GM21381 (cell line): Measurements from ENCODE around the gene CSTF2T.

ENCODE experiments used
- ATAC-seq: cut with Tn5 transposase; IDR thresholded peaks from one replicate; pipeline ENCODE4 v1.9.1; 2021; ENCODE audit warnings: mild to moderate bottlenecking, moderate library complexity; ENCODE audit not compliant: unreplicated experiment

Gene CSTF2T, protein sequence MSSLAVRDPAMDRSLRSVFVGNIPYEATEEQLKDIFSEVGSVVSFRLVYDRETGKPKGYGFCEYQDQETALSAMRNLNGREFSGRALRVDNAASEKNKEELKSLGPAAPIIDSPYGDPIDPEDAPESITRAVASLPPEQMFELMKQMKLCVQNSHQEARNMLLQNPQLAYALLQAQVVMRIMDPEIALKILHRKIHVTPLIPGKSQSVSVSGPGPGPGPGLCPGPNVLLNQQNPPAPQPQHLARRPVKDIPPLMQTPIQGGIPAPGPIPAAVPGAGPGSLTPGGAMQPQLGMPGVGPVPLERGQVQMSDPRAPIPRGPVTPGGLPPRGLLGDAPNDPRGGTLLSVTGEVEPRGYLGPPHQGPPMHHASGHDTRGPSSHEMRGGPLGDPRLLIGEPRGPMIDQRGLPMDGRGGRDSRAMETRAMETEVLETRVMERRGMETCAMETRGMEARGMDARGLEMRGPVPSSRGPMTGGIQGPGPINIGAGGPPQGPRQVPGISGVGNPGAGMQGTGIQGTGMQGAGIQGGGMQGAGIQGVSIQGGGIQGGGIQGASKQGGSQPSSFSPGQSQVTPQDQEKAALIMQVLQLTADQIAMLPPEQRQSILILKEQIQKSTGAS

DNA sequence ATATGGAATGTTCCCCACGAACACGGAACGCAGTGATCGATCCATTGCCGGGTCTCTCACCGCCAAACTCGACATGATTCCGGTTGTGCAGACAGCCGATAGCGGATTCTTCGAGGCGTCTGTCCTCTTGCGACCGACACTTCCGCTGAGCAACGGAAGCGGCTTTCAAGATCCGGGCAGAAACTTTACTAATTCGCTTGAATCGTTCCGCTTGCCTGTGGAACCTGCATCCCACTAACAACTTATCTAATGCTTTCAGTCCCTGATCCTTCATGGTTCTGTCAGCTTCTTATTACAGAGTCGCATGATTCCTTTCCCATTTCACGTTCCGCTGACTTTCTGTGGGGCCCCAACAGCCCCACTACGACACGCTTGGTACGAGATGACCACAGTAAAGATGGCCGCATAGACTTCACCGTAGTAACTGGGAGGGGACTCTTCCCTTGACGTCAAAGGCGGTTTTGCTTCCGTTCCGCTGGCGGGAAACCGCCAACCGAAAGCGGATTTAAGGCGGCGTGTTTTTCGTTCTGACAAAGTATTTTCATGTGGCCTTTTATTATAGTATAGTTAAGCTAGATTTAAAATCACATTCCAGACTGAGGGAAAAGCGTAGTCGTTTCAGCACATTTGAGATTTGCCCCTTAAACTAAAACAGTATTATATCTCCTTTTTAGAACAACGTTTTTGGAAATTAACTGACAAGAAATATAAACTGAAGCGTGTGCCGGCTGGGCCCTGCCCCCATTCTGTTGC, at the start of gene CSTF2T:
TSS of gene CSTF2T (minus strand) at position 121 of the 753 bp plus-strand sequence. CDS start at position 75, 46 bp downstream.
- ATAC-seq, result peak; percentile 94

DNA sequence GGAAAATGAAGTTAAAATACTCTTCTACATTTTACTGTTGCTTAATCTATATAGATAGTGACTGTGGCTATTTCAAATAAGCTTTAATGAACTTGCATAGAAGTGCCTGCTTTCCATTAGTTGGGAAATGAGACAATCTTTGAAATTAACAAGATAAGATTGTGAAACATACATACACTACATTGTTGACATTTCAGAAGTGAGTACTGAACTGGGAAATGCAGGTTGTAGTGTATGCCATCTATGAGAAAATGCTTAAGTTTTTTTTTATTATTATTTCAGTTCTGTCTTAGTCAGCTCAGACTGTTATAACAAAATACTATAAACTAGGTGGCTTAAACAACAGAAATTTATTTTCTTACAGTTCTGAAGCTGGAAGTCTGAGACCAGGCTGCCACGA, 49.6 kb upstream of the CSTF2T start:
- ATAC-seq, result no peak

DNA sequence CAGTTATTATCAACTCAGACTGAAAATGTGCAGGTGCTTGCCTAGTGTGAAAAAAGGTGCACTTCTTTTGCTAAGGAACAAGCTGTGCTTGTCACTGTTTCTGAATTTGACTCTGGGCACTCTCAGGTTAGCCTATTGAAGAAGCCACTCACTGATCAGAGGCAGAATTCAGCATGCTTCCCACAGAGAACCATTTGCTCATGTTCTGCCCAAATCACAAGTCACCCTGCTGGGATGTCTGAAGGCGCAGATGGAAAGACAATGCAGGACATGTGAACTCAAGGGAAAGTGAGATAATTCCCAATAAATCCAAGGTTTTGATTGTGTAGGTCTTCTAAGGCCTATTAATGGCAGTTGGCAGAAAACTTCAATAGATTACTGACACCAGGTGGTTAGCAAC, 47.8 kb upstream of the CSTF2T start:
- no peak for ATAC-seq

DNA sequence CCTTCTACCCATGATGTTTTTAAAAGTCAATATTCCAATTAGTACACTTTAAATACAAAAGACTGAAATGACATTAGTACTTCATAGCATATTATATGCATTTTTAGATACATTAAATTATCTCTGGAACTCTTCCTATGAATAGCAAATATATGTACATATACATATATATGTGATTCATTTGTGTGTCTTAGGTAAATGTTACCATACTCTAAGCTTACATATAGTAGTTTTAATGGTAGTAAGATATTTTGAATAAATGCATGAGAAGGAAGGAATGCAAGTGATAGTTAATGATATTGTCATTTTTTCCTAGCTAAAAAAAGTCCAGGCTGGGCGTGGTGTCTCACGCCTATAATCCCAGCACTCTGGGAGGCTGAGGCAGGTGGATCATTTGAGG, 46.0 kb upstream of the CSTF2T start:
- ATAC-seq, result no peak

DNA sequence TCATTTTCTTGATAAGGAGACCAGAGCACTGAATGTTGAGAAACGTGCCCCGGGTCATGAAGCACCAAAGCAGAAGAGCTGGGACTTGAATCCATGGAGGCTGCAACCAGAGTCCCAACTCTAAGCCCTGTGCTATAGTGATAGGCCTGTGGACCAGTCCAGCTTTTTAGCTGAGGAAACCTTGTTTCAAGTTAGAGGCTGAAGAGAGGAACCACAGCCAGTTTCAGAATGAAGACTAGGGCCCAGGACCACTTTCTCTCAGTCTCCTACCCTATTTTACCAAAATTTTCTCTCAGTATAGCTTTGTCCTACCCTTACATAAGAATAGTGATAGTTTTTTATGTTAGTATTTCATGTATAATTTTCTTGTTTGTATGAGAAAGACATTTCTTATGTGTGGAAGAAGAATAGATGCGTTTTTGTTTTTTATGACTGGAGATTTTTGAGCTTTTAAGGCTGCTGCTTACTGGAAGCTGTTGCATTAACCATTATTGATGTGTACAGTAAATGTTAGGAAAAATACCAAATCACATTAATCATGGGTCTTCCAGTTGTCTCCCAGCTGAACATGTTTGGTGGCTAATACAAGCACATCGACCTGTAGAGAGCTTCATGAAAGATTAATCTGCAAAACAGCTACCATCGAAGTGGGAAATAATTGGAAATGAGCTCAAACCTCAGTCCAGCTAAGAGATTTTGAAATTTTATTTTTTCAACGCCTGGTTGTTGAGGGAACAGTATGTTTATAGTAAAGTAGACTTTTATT, 45.0 kb upstream of the CSTF2T start:
- ATAC-seq, result no peak

DNA sequence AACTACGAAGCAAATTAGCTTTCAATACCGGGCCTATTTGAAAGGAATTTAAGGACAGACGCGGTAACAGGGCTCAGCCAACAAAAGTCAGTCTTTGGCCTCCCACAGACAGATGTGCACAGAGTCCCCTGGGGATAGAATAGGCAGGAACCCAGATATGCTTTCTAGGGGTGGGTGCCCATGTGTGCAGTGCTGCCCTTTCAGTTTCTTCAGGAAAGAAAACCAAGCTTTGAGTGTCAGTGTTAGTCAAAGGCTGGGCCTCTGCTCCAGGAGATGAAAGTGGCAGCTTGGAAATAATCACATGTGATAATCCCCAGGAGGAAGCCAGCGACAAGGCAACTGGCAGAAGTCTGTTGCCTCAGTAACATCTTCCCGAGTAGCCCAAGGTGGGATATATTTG, 43.8 kb upstream of the CSTF2T start:
- peak; percentile 87 for ATAC-seq

DNA sequence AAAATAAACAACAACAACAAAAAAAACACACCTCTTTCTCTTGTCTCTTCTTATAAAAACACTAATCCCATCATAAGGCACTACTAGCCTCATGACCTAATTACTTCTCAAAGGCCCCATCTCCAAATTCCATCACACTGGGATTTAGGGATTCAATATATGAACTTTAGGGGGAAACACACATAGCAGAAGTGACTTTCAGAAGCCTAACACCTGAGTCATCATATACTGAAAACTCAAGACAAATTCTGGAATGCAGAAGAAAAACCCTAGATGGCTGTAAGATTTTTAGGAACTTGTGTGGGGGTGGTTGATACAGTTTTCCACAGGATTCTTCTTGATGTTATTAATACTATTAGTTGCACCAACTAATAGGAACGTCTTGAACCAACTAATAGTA, 33.7 kb upstream of the CSTF2T start:
- ATAC-seq, result no peak

DNA sequence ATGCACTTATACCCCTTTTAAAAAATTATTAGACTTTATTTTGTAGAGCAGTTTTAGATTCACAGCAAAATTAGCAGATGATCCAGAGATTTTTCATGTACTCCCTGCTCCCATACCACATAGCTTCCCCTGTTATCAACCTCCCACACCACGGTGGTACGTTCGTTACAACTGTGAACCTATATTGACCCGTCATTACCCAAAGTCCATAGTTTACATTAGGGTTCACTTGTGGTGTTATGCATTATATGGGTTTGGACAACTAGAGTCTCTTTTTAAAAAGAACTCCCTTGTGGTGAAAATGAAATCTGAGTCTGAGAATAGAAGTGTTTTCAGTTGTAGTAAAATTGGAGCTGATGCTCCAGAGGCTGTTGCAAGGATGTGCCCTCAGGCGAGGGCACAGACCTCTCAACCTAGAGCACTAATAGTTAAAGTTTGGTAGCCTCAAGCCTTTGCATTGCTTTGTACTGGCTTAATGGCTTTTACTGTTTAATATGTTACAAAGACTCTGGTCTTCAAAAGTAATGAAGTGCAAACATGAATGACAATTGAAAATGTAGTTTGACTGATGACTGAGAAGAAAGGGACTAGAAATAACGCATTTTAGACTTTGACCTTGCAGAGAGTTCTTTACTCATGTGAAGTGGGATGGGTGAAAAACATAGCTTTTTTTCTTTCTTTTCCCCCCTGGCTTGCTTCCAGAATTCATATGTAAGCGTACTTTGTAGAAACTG, 30.6 kb upstream of the CSTF2T start:
- no peak for ATAC-seq

DNA sequence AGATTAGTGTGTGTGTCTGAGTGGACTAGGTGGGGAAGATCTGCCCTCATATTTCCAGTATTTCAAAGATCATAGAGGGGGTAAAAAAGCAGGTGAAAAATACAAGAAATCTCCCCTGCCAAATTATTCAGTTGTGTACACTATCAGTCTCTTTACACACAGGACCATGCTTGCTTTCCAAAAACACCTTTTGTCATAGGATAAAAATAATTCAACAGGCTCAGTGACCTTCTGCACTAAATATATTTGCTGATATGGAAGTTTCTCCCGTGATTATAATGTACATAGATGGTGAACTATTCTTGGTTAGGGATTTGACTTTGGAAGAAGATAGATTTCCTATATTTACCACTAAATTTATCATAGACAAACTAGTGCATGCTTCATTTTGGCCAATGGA, 24.6 kb upstream of the CSTF2T start:
- no peak for ATAC-seq

DNA sequence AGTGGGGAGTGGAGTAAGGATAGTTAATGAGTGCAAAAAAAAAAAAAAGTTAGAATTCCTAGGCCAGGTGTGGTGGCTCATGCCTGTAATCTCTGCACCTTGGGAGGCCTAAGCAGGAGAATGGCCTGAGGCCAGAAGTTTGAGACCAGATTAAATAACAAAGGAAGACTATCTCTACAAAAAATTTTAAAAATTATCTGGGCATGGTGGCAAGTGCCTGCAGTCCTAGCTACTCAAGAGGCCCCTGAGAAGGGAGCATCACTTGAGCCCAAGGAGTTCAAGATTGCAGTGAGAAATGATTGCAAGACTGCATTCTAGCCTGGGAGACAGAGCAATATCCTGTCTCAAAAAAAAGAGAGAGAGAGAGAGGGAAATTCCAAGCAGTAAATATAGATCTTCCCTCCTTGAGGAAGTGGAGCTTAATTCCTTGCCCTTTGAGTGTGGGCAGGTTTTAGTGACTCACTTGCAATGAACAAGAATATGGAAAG, 19.5 kb upstream of the CSTF2T start:
- ATAC-seq, result no peak

DNA sequence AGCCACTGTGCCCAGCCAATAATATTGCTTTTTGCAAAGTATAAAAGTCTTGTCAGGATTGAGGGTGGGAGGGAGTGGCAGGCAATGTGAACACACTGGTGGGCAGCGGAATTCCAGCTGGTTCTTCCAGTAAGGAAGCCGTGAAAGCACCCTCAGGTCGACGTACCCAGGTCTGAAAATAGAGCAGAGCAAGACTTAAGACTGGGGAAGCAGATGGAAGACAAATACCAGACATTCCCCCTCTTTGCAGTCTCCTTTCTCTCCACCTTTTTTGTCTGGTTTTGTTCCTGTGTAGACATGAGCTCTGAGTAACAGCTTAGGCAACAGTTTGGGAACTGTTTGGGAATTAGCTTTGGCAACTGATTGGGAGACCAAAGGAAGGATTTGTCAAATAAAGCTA, 17.6 kb upstream of the CSTF2T start:
- no peak for ATAC-seq

DNA sequence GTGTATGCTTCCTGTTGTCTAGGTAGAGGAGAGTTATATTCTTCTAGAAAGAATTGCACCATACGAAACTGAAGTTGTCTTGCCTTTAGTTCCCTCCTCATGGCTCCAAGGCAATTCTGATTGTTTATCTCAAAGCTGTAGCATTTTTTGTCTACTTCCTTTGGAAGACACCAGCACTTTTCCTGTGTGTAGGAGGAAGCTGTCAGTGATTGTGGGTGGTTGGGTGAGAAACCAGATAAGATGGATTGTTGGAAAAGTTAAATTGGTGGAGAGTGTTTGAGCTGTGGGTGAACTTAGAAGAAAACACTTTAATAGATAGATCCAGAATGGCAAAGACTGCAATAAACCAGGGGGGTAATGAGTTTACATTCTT, 12.1 kb upstream of the CSTF2T start:
- ATAC-seq, result no peak

DNA sequence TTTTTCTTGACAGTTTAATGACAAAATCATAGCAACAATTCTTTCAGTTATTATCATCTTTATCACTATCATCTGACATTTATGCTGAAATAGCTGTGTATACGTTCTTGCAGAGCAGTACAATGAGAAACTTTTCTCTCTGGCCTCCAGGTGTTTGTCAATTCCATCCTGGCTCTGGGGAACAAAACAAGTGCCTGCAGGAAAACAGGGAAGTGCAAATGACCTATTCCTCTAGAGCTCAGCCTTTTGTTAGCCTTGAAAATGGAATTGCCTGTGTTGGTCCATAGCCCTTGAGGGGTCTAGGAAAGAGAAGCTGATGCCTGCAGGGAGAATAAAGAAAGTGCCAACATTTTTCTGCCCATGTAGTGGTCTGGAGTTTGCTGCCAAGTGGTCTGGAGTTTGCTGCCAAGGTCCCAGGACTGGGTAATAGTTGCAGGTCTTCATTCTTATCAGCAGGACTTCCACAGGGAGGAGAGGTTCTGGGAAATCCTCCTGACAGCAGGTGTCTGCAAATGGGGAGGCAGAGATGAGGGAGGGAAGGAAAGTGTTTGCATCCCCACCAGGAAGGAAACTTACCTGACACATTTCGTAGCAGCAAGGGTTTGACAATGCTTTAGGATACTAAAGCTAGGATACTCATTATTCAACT, 10.1 kb upstream of the CSTF2T start:
- no peak for ATAC-seq

DNA sequence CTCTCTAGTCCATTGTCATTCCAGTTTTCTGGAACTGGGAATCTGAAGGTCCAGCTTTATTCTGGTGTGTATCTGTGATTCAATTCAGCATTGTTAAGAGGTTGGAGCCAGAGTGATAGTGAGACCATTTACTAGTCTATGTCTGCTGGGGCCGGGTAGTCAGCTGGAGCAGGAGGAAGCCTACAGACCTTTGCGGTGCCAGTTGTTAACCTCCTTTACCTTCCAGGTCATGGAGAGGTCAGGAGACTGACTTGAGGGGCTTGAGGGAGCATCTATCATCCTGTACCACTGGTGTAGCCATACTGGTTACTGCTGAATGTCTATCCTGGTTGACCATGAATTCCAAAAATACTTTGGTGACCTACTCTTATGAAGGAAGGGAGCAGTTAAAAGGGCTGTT, 9.2 kb upstream of the CSTF2T start:
- no peak for ATAC-seq

DNA sequence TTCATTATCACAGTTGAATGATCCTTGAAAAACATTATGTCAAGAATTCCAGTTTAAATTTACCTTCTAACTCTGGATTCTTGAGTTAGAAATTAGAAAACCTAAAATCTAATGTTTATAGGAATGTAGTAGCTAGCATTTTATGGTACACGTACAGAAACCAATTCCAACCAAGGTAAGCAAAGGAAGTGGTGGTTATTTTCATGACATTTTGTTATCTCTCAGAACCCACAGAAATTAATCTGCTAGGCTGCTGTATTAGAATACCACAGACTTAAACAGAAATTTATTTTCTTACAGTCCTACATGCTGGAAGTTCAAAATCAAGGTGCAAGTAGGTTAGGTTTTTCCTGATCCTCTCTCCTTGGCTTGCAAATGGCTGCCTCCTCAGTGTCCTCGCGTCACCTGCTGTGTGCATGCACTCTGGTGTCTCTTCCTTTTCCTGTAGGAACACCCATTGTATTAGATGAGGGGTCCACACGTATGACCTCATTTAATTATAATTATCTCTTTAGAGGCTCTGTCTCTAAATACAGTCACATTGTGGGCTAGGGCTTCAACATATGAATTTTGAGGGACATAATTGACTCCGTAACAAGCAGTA, 8.5 kb upstream of the CSTF2T start:
- ATAC-seq, result no peak

DNA sequence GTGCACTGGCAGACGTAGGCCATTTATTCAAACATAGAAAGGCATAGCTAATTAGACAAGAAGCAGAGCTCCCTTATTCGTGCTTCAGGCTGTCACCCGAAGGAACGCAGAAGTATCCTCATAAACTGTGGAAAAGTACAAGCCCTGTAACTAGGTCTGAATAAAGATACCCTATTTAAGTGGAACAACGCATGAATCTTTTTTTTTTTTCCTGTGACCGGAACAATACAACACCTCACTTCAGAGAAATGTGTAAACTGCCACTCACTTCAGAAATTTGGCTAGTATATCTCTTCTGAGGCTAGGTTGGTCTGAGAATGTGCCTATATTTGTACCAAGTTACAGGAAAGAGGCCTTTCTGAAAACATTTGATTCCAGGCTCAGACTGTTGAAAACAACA, 8.0 kb upstream of the CSTF2T start:
- no peak for ATAC-seq

DNA sequence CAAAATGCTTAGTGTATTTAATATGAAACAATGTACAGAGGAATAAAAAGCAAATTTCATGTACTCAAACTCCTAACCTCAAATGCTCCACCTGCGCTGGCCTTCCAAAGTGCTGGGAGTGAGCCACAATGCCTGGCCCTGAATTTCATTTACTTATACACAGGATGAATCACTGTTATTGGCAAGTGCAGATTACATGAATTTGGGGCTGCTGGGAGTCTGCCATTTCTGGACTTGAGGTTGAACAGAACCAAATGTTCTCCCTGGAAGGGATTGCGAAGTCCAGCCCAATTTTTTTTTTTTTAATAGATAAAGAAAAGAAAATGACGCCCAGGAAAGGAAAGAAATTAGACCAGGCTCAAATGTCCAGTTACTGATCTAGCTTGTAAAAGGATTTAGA, 6.8 kb upstream of the CSTF2T start:
- no peak for ATAC-seq

DNA sequence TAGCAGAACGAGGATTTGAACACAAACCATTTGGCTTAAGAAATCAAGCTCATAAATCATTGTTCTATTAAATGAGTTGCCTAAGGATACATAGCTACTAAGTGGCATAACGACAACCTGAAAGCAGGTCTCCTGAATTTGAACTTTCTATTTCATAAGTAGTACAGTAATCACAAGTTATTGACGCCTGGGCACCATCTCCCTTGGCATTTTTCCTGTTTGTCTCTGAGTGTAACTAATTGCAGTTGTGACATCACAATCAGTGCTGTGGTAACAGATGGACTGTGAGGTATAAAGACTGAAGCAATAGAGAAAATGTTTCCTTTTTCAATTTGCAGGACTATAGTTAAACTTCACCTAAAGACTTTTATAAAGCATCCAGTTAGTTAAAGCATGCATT, 6.4 kb upstream of the CSTF2T start:
- no peak for ATAC-seq

DNA sequence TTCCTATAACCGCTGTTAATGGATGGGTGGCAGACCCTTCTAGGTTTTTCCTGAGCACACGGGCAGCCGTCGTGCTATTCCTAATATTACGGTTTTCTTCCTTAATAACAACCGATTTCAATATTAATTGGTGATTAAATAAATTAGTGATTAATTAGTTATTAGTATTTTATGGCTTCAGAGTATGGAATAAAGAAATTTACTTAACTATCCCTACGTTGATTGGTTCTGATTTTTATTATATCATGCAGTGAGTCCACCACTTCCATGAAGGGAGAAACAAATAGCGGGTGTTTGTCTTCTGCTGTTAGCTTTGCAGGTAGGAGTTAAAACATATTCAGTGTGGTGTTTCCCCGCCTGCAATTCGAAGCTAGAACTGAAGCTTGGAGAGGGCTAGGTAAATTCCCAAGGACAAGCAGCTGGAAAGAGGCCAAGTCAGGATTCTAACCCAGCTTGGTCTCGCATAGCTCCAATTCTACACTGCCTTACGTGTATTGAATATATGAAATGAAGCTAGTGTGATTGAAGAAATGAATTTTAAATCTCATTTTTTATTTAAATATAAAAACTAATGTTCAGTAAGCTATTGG, 928 bp upstream of the CSTF2T start:
- no peak for ATAC-seq
